ENCODE data around the gene POLR3A. TPM values are rescaled to one million over a fixed set of nuclear protein-coding genes. Genes with fewer than 3 reads are reported as not detected.

The POLR3A gene
- polyA plus RNA-seq, 1 donor from 2014 or later = 15.6 TPM

GRCh38 chr10:78042752-78043104 is 13.4 kb upstream of the POLR3A start:
- H3K4me2 ChIP-seq (ENCODE audit: low read length) = no peak overlapping the region
- no peak overlapping the region for H2AFZ ChIP-seq (ENCODE audit: low read depth, low read length)
- H3K79me2 ChIP-seq (replicated peaks; ENCODE audit: insufficient read depth, low read length) = no peaks in the 10 kb centered on the region
- TF ChIP-seq EP300 (conservative IDR thresholded peaks at IDR 0.05; ENCODE audit: poor library complexity, severe bottlenecking) = no peak
- no peak for TF ChIP-seq CTCF (IDR thresholded peaks at IDR 0.05; ENCODE audit: poor library complexity, severe bottlenecking)
- no peak for TF ChIP-seq REST (IDR thresholded peaks at IDR 0.05; ENCODE audit: borderline replicate concordance)
- no peak for TF ChIP-seq RAD21 (conservative IDR thresholded peaks at IDR 0.05)
- TF ChIP-seq TAF1 (IDR thresholded peaks at IDR 0.05; ENCODE audit: low read depth) = no peak
- no peak for TF ChIP-seq MXI1 (conservative IDR thresholded peaks at IDR 0.05; ENCODE audit: poor library complexity, severe bottlenecking)
- no peak for TF ChIP-seq EZH2 (IDR thresholded peaks at IDR 0.05; ENCODE audit: borderline replicate concordance, insufficient read depth, low read length, poor library complexity, severe bottlenecking)
- no peak for TF ChIP-seq POLR2AphosphoS5 (IDR thresholded peaks at IDR 0.05)
- TF ChIP-seq SMC3 (conservative IDR thresholded peaks at IDR 0.05; ENCODE audit: poor library complexity) = no peak
- H3K9me3 ChIP-seq (ENCODE audit: low read length) = no peaks in the 10 kb centered on the region
- no peaks in the 10 kb centered on the region for H3K9me2 ChIP-seq (ENCODE audit: insufficient read depth, low read length)
- no peak overlapping the region for H3K27ac ChIP-seq (ENCODE audit: low read length)
- H3K36me3 ChIP-seq (ENCODE audit: insufficient read depth, low read length) = no peaks in the 10 kb centered on the region
- H4K20me1 ChIP-seq (ENCODE audit: insufficient read depth) = no peaks in the 10 kb centered on the region
- no peak overlapping the region for H3K4me3 ChIP-seq (ENCODE audit: low read length)
- no peaks in the 10 kb centered on the region for H3F3A ChIP-seq (ENCODE audit: insufficient read depth, low read length, poor library complexity, severe bottlenecking)
- H3K9ac ChIP-seq (ENCODE audit: low read length) = no peak overlapping the region
- H3K27me3 ChIP-seq (ENCODE audit: insufficient read depth, low read depth, low read length) = no peaks in the 10 kb centered on the region

DNA sequence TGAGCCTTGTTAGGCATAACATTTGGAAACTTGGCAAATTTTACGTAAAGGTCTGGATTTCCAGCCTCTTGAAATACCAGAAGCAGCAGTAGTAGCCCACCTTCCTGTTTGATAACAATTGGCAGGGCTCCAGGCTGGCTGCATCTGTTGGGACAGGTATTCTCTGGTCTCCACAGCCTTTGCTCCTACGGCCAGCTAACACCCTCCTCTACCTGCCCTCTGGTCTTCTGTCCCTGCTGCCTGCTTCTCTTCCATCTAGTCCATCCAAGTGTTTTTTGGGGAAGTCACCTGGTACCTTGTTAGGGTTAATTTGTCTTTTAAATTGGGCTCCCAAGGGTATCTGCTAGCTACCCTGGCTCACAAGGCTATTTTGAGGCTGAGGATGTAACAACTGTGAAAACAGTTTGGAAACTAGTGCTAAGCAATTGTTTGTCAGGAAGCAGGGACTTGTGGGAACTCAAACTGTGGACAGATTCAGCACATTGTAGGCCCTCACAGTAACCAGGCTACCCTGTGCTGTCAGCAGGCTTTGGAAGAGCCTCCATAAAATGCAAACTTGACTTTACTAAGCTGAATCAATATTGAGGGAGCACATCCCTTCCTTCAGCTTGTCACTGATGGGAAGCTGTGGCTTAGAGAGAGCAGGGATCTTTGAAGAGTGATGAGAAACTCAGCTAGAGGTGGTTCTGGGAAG is 12.9 kb upstream of the POLR3A start:
- no peaks in the 10 kb centered on the region for H3K9me2 ChIP-seq (ENCODE audit: insufficient read depth, low read length)
- TF ChIP-seq TAF1 (IDR thresholded peaks at IDR 0.05; ENCODE audit: low read depth) (no peak), REST (IDR thresholded peaks at IDR 0.05; ENCODE audit: borderline replicate concordance) (no peak), RAD21 (conservative IDR thresholded peaks at IDR 0.05) (no peak), CTCF (IDR thresholded peaks at IDR 0.05; ENCODE audit: poor library complexity, severe bottlenecking) (no peak), EP300 (conservative IDR thresholded peaks at IDR 0.05; ENCODE audit: poor library complexity, severe bottlenecking) (no peak), SMC3 (conservative IDR thresholded peaks at IDR 0.05; ENCODE audit: poor library complexity) (no peak), EZH2 (IDR thresholded peaks at IDR 0.05; ENCODE audit: borderline replicate concordance, insufficient read depth, low read length, poor library complexity, severe bottlenecking) (no peak), MXI1 (conservative IDR thresholded peaks at IDR 0.05; ENCODE audit: poor library complexity, severe bottlenecking) (no peak), POLR2AphosphoS5 (IDR thresholded peaks at IDR 0.05) (no peak)
- no peak overlapping the region for H3K4me3 ChIP-seq (ENCODE audit: low read length)
- H3F3A ChIP-seq (ENCODE audit: insufficient read depth, low read length, poor library complexity, severe bottlenecking) = no peaks in the 10 kb centered on the region
- no peaks in the 10 kb centered on the region for H4K20me1 ChIP-seq (ENCODE audit: insufficient read depth)
- H3K27me3 ChIP-seq (ENCODE audit: insufficient read depth, low read depth, low read length) = no peaks in the 10 kb centered on the region
- peaks cover 5% of the 10 kb centered on the region for H3K79me2 ChIP-seq (replicated peaks; ENCODE audit: insufficient read depth, low read length)
- H3K9ac ChIP-seq (ENCODE audit: low read length) = no peak overlapping the region
- no peak overlapping the region for H2AFZ ChIP-seq (ENCODE audit: low read depth, low read length)
- H3K9me3 ChIP-seq (ENCODE audit: low read length) = no peaks in the 10 kb centered on the region
- H3K36me3 ChIP-seq (ENCODE audit: insufficient read depth, low read length) = no peaks in the 10 kb centered on the region
- H3K27ac ChIP-seq (ENCODE audit: low read length) = no peak overlapping the region
- no peak overlapping the region for H3K4me2 ChIP-seq (ENCODE audit: low read length)

All from neural cell (in vitro differentiated cells).